SJSA1 (cell line): ENCODE measurements around the gene MAP3K2. TPM values are rescaled to one million over a fixed set of nuclear protein-coding genes. Genes with fewer than 3 reads are reported as not detected.

ENCODE experiments used
- DNase-seq, 2 experiments: peaks; one replicate each; pipeline ENCODE4 v3.0.0-alpha.2; 2015 to 2020; ENCODE audit warnings: low spot score in 2 of 2, low read depth in 1 of 2
- H3K27ac ChIP-seq: fragments of 250-450 bp; sonication (Bioruptor Pico); 2 replicates; pipeline ENCODE4 v1.5.1; 2020; ENCODE audit warnings: mild to moderate bottlenecking, moderate library complexity
- H3K27me3 ChIP-seq: fragments of 250-450 bp; sonication (Bioruptor Pico); replicated peaks from 2 replicates; pipeline ENCODE4 v1.5.1; 2020; ENCODE audit warnings: mild to moderate bottlenecking, moderate library complexity
- H3K36me3 ChIP-seq: fragments of 250-450 bp; sonication (Bioruptor Pico); 2 replicates; pipeline ENCODE4 v1.5.1; 2020; ENCODE audit warnings: mild to moderate bottlenecking
- H3K4me1 ChIP-seq: fragments of 250-450 bp; sonication (Bioruptor Pico); replicated peaks from 2 replicates; pipeline ENCODE4 v1.6.1; 2021; ENCODE audit warnings: mild to moderate bottlenecking
- H3K4me3 ChIP-seq: fragments of 250-450 bp; sonication (Bioruptor Pico); 2 replicates; pipeline ENCODE4 v1.5.1; 2020; ENCODE audit warnings: mild to moderate bottlenecking
- H3K9me3 ChIP-seq: fragments of 250-450 bp; sonication (Bioruptor Pico); replicated peaks from 2 replicates; pipeline ENCODE4 v1.5.1; 2020; ENCODE audit warnings: mild to moderate bottlenecking
- total RNA-seq: library from RNA; depleted of rRNA; stranded (reverse); fragments of >200 nt; shearing (Covaris generic); gene quantifications from 2 replicates; pipeline ENCODE4 v1.2.3, GENCODE V29; 2014; rRNA removed

MAP3K2 gene
- 28.8 and 41.7 TPM in 2 replicates for total RNA-seq

GRCh38 chr2:127387655-127388422 lies at the start of gene MAP3K2:
Gene MAP3K2 (minus strand): TSS chr2:127387975. CDS start chr2:127343129, 44,846 bp downstream.
- Histone ChIP-seq H3K27ac (peak within 1 kb of the TSS; percentile 98), H3K4me1 (peaks cover 28% of the 10 kb centered on the region), H3K27me3 (no peaks in the 10 kb centered on the region), H3K4me3 (peak within 1 kb of the TSS; percentile 99), H3K9me3 (peaks cover 2% of the 10 kb centered on the region; the same call in 1 of the 2 replicates), H3K36me3 (peaks cover 9% of the 10 kb centered on the region)
- peak; percentile 91 to 94 for DNase-seq

GRCh38 chr2:127437056-127437455 lies 49.3 kb upstream of the MAP3K2 start:
- no peaks in the 10 kb centered on the region for H3K36me3 ChIP-seq
- H3K27ac ChIP-seq, result no peak overlapping the region
- DNase-seq, result no peak
- H3K4me3 ChIP-seq, result no peak overlapping the region
- H3K27me3 ChIP-seq, result no peaks in the 10 kb centered on the region
- H3K4me1 ChIP-seq, result peaks cover 4% of the 10 kb centered on the region
- H3K9me3 ChIP-seq, result no peaks in the 10 kb centered on the region

GRCh38 chr2:127434515-127434914 lies 46.7 kb upstream of the MAP3K2 start:
- DNase-seq, result no peak
- no peaks in the 10 kb centered on the region for H3K36me3 ChIP-seq
- no peak overlapping the region for H3K4me3 ChIP-seq
- H3K9me3 ChIP-seq, result no peaks in the 10 kb centered on the region
- H3K27ac ChIP-seq, result no peak overlapping the region
- H3K27me3 ChIP-seq, result no peaks in the 10 kb centered on the region
- peaks cover 11% of the 10 kb centered on the region for H3K4me1 ChIP-seq

- no peaks in the 10 kb centered on the region for H3K27me3 ChIP-seq
- no peaks in the 10 kb centered on the region for H3K9me3 ChIP-seq
- H3K4me1 ChIP-seq, result peaks cover 11% of the 10 kb centered on the region
- no peaks in the 10 kb centered on the region for H3K36me3 ChIP-seq
- peak overlapping the region; percentile 4; the same call in 1 of the 2 replicates for H3K27ac ChIP-seq
- H3K4me3 ChIP-seq, result no peak overlapping the region
- DNase-seq, result peak; percentile 61 to 66
Observed at GRCh38 chr2:127431408-127432023, 43.7 kb upstream of the MAP3K2 start.

GRCh38 chr2:127429844-127430425 lies 42.2 kb upstream of the MAP3K2 start:
- Histone ChIP-seq H3K4me3 (no peak overlapping the region), H3K4me1 (peaks cover 16% of the 10 kb centered on the region), H3K9me3 (no peaks in the 10 kb centered on the region), H3K27me3 (no peaks in the 10 kb centered on the region), H3K27ac (no peak overlapping the region), H3K36me3 (no peaks in the 10 kb centered on the region)
- DNase-seq, result peak in 1 of 2 experiments; percentile 20

GRCh38 chr2:127429291-127429690 lies 41.5 kb upstream of the MAP3K2 start:
- Histone ChIP-seq H3K4me1 (peaks cover 17% of the 10 kb centered on the region), H3K9me3 (no peaks in the 10 kb centered on the region), H3K4me3 (no peak overlapping the region), H3K27ac (no peak overlapping the region), H3K27me3 (no peaks in the 10 kb centered on the region), H3K36me3 (no peaks in the 10 kb centered on the region)
- peak in 1 of 2 experiments; percentile 24 for DNase-seq

GRCh38 chr2:127428815-127429109 lies 41.0 kb upstream of the MAP3K2 start:
- Histone ChIP-seq H3K4me1 (peaks cover 17% of the 10 kb centered on the region), H3K27me3 (no peaks in the 10 kb centered on the region)

GRCh38 chr2:127428057-127428814 lies 40.5 kb upstream of the MAP3K2 start:
- no peaks in the 10 kb centered on the region for H3K27me3 ChIP-seq
- H3K9me3 ChIP-seq, result no peaks in the 10 kb centered on the region
- H3K27ac ChIP-seq, result no peak overlapping the region
- peak in 1 of 2 experiments; percentile 30 for DNase-seq
- no peak overlapping the region for H3K4me3 ChIP-seq
- H3K4me1 ChIP-seq, result peaks cover 21% of the 10 kb centered on the region
- H3K36me3 ChIP-seq, result no peaks in the 10 kb centered on the region

More at GRCh38 chr2:127428815-127429109, 41.0 kb upstream of the MAP3K2 start:
- Histone ChIP-seq H3K27ac (no peak overlapping the region), H3K36me3 (no peaks in the 10 kb centered on the region), H3K9me3 (no peaks in the 10 kb centered on the region), H3K4me3 (no peak overlapping the region)
- DNase-seq, result no peak

- no peaks in the 10 kb centered on the region for H3K9me3 ChIP-seq
- DNase-seq, result no peak
- H3K4me3 ChIP-seq, result no peak overlapping the region
- no peaks in the 10 kb centered on the region for H3K36me3 ChIP-seq
- peaks cover 4% of the 10 kb centered on the region for H3K27me3 ChIP-seq
- peaks cover 26% of the 10 kb centered on the region for H3K4me1 ChIP-seq
- no peak overlapping the region for H3K27ac ChIP-seq
Observed at GRCh38 chr2:127427376-127428056, 39.7 kb upstream of the MAP3K2 start.

GRCh38 chr2:127426501-127427354 lies 39.0 kb upstream of the MAP3K2 start:
- H3K27me3 ChIP-seq, result peaks cover 4% of the 10 kb centered on the region
- DNase-seq, result no peak
- no peak overlapping the region for H3K4me3 ChIP-seq
- H3K27ac ChIP-seq, result no peak overlapping the region
- peaks cover 19% of the 10 kb centered on the region for H3K4me1 ChIP-seq
- H3K36me3 ChIP-seq, result no peaks in the 10 kb centered on the region
- H3K9me3 ChIP-seq, result no peaks in the 10 kb centered on the region

- H3K9me3 ChIP-seq, result no peaks in the 10 kb centered on the region
- H3K4me3 ChIP-seq, result no peak overlapping the region
- H3K4me1 ChIP-seq, result peaks cover 15% of the 10 kb centered on the region
- DNase-seq, result no peak
- H3K27me3 ChIP-seq, result peaks cover 4% of the 10 kb centered on the region
- no peak overlapping the region for H3K27ac ChIP-seq
- H3K36me3 ChIP-seq, result no peaks in the 10 kb centered on the region
Observed at GRCh38 chr2:127425540-127426490, 38.0 kb upstream of the MAP3K2 start.
